22Rv1 (cell line): Measurements from ENCODE around the gene FAM83G.

Source experiments
- H3K27ac ChIP-seq: fragments of 450-650 bp; 2 replicates; pipeline ENCODE4 v1.5.1; 2017
- ZFX ChIP-seq: fragments of 450-650 bp; IDR thresholded peaks from 2 replicates; pipeline ENCODE4 v1.6.1; 2017; ENCODE audit warnings: antibody characterized with exemption, borderline replicate concordance
- TF ChIP-seq, protein P1 (sequence below): fragments of 450-650 bp; IDR thresholded peaks from 2 replicates; pipeline ENCODE4 v1.5.1; 2017; ENCODE audit warnings: mild to moderate bottlenecking

Gene FAM83G

GRCh38 chr17:18921912-18922451 lies 82.6 kb downstream of the FAM83G start:
- no peak overlapping the region for H3K27ac ChIP-seq
- TF ChIP-seq, protein P1, sequence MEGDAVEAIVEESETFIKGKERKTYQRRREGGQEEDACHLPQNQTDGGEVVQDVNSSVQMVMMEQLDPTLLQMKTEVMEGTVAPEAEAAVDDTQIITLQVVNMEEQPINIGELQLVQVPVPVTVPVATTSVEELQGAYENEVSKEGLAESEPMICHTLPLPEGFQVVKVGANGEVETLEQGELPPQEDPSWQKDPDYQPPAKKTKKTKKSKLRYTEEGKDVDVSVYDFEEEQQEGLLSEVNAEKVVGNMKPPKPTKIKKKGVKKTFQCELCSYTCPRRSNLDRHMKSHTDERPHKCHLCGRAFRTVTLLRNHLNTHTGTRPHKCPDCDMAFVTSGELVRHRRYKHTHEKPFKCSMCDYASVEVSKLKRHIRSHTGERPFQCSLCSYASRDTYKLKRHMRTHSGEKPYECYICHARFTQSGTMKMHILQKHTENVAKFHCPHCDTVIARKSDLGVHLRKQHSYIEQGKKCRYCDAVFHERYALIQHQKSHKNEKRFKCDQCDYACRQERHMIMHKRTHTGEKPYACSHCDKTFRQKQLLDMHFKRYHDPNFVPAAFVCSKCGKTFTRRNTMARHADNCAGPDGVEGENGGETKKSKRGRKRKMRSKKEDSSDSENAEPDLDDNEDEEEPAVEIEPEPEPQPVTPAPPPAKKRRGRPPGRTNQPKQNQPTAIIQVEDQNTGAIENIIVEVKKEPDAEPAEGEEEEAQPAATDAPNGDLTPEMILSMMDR = no peak
- no peak for TF ChIP-seq ZFX

DNA sequence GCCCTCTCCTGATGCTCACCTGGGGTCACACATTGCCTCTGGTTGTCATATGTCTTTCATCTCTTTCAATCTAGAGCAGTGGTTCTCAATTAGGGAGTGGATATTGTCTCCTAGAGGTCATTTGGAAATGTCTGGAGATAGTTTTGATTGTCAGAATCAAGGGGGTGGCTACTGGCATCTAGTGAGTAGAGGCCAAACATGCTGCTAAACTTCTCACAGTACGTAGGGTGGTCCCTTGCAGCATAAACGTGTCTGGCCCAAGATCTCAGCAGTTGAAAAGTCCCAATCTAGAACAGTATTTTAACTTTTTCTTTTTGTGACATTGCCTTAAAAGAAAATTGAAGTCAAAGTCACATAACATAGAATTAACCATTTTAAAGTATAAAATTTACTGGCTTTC lies 83.1 kb downstream of the FAM83G start:
- TF ChIP-seq, protein P1 = no peak
- no peak for TF ChIP-seq ZFX
- no peak overlapping the region for H3K27ac ChIP-seq

DNA sequence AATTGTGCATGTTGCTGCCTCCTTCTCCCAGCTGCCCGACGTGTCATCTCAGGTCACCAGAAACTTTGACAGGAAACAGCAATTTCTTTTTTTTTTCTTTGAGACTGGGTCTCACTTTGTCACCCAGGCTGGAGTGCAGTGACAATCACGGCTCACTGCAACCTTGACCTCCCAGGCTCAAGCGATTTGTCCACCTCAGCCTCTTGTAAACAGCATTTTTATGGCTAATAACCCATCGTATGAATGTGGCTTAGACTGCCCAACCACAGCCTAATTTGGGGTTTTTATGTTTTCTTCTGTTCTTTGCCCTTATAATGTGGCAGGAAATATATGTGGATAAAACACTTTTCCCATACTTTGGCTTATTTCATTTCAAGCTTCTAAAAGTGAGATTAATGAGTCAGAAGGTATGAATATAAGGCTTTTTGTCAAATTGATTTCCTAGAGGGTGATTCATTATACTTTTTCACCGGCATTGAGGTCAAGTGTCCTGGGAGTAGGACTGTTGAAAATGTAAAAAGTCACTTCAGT lies 83.6 kb downstream of the FAM83G start:
- no peak for TF ChIP-seq ZFX
- TF ChIP-seq, protein P1 = no peak

DNA sequence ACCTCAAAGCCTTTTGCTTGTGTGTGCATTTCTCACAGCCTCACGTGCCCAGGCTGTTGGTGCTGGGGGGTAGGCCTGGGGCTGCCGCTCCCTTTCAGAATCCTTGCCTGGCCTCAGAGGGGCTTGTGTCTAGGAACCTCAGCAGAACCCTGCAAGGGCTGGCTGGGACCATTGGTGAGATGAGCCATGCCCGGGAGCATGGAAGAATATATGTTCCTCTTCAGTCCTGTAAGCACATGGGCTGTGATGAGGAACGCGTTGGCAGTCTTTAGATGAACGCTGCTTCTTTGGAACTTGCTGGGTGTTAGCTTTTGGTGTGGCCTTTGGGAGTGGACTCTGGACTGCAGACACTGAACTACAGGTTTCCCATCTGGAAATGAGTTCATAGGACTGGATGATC lies 84.6 kb downstream of the FAM83G start:
- no peak for TF ChIP-seq ZFX
- TF ChIP-seq, protein P1 = no peak
- H3K27ac ChIP-seq = no peak overlapping the region

More for the DNA sequence above, 83.6 kb downstream of the FAM83G start:
- H3K27ac ChIP-seq = no peak overlapping the region
